Measurements from ENCODE around the gene UBE2J1. TPM values are rescaled to one million over a fixed set of nuclear protein-coding genes. Genes with fewer than 3 reads are reported as not detected.

The UBE2J1 gene
- total and polyA plus RNA-seq, 10 of the 15 experiments (the other 5 are each of a cell fraction or from before 2014, with no cell fraction given): 48.7 to 131 (median 90.0) TPM

- TF ChIP-seq YY1 (IDR thresholded peaks at IDR 0.05; ENCODE audit: low read depth, low read length) (peak; percentile 76), RELA (IDR thresholded peaks at IDR 0.05; ENCODE audit: borderline replicate concordance, partially characterized antibody) (peak; percentile 16), JUND (IDR thresholded peaks at IDR 0.05; ENCODE audit: low read depth, low read length) (no peak), SMAD1 (IDR thresholded peaks at IDR 0.05; ENCODE audit: low read depth, partially characterized antibody) (no peak), ZNF24 (IDR thresholded peaks at IDR 0.05) (no peak), MEF2A (IDR thresholded peaks at IDR 0.05; ENCODE audit: insufficient read depth, low read depth, low read length) (no peak), PKNOX1 (IDR thresholded peaks at IDR 0.05) (peak; percentile 83), IKZF1 (conservative IDR thresholded peaks at IDR 0.05) (peak; percentile 31), ZNF217 (IDR thresholded peaks at IDR 0.05) (no peak), HCFC1 (IDR thresholded peaks at IDR 0.05; ENCODE audit: low read length) (no peak), SRF (IDR thresholded peaks at IDR 0.05; ENCODE audit: low read depth in 2 of 2, low read length in 2 of 2) (0 out of 4 replicates have a peak, but pooled peaks of 1 of the 2 experiments have one; percentile 43), CHD2 (IDR thresholded peaks at IDR 0.05; ENCODE audit: borderline replicate concordance, low read depth, low read length) (0 out of 2 replicates have a peak, but pooled peaks have one; percentile 40), ZBTB4 (CRISPR knock-in tag; IDR thresholded peaks at IDR 0.05) (no peak), CEBPZ (IDR thresholded peaks at IDR 0.05; ENCODE audit: low read depth, low read length) (no peak), KLF5 (IDR thresholded peaks at IDR 0.05; ENCODE audit: partially characterized antibody) (no peak), IKZF2 (IDR thresholded peaks at IDR 0.05) (no peak), TCF3 (IDR thresholded peaks at IDR 0.05; ENCODE audit: borderline replicate concordance, insufficient read depth, low read depth, low read length) (no peak), POLR2AphosphoS5 (IDR thresholded peaks at IDR 0.05; ENCODE audit: low read length) (no peak), ETV6 (conservative IDR thresholded peaks at IDR 0.05 in 1 of 2, IDR thresholded peaks at IDR 0.05 in 1 of 2; ENCODE audit: borderline replicate concordance in 1 of 2, low read depth in 1 of 2) (no peak), CREB1 (IDR thresholded peaks at IDR 0.05; ENCODE audit: low read depth) (no peak), BRCA1 (IDR thresholded peaks at IDR 0.05; ENCODE audit: low read depth, low read length) (no peak)
Observed at GRCh38 chr6:89371849-89372505, 19.5 kb upstream of the UBE2J1 start (continued).
